ENCODE measurements around the gene GRIK2. TPM values are rescaled to one million over a fixed set of nuclear protein-coding genes. Genes with fewer than 3 reads are reported as not detected.

GRIK2 gene
- total and polyA plus RNA-seq, 12 donors, result 0.09 to 10.6 (median 1.9) TPM

GRCh38 chr6:101918471-101918870 lies 525.0 kb downstream of the GRIK2 start:
- Histone ChIP-seq H3K36me3 (replicated peaks in 1 of 2) (no peaks in the 10 kb centered on the region), H3K9me3 (replicated peaks in 1 of 3) (peaks cover 0 to 7% (median 0%) of the 10 kb centered on the region in 3 donors), H3K27ac (no peak overlapping the region), H3K4me1 (replicated peaks in 1 of 2) (no peaks in the 10 kb centered on the region), H3K27me3 (no peaks in the 10 kb centered on the region), H3K4me3 (no peak overlapping the region)
- WGBS, 4 donors, result 61 to 78% (median 63%) methylated on average over 2 of the region's 2 CpGs
- DNase-seq, result no peak
- intact Hi-C loops (cut with DNase I), result no loop called here
- TF ChIP-seq CTCF (IDR thresholded peaks at IDR 0.05) (no peak), POLR2A (IDR thresholded peaks at IDR 0.05) (no peak)

- Histone ChIP-seq H3K27me3 (no peaks in the 10 kb centered on the region), H3K9me3 (replicated peaks in 1 of 3) (peaks cover 0 to 7% (median 0%) of the 10 kb centered on the region in 3 donors), H3K4me1 (replicated peaks in 1 of 2) (no peaks in the 10 kb centered on the region), H3K27ac (no peak overlapping the region), H3K4me3 (no peak overlapping the region), H3K36me3 (replicated peaks in 1 of 2) (no peaks in the 10 kb centered on the region)
- DNase-seq, result no peak
- WGBS, 4 donors, result 50 to 66% (median 61%) methylated on average over 1 of the region's 1 CpG
- TF ChIP-seq CTCF (IDR thresholded peaks at IDR 0.05) (no peak), POLR2A (IDR thresholded peaks at IDR 0.05) (no peak)
- intact Hi-C loops (cut with DNase I), result no loop called here
Observed at GRCh38 chr6:101921829-101922450, 528.4 kb downstream of the GRIK2 start.

DNA sequence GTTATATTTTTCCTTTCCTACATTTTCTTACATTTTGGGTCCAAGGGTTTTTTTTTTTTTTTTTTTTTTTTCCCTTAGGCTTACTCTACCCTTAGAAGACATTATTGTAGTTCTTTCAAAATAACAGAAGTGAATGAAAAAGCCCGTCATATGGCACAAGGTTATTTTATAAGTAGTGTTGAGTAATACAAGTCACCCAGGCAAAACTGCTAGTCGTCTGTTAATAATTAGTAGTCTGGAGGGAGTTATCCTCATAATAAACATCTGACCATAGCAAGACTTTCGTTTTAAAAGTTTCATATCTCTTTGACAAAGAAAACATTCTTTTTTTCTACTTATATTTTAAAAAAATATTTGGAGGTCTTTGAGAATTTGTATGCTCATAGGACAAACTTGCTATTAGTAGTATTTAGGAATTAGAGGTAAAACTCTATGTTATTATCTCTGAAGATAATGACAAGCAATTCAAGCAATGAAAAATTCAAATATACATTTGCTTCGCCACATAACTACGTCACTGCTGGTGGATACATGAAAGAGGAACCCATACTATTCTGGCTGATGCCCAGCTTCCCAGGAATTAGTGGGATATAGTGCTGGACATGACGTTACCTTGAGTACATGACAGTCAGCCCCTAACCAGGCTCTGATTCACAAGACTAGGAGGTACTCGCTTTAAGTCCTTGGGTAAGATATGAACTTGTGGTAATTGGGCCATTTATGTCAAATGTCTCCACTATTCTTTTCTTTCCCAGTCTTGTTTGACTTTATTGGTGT lies 532.8 kb downstream of the GRIK2 start:
- H3K36me3 ChIP-seq (replicated peaks in 1 of 2), result no peaks in the 10 kb centered on the region
- no peak overlapping the region for H3K4me3 ChIP-seq
- no peak overlapping the region for H3K27ac ChIP-seq
- no peaks in the 10 kb centered on the region for H3K9me3 ChIP-seq (replicated peaks in 1 of 3)
- no peak for TF ChIP-seq CTCF (IDR thresholded peaks at IDR 0.05)
- TF ChIP-seq POLR2A (IDR thresholded peaks at IDR 0.05), result no peak
- 70 to 75% (median 72%) methylated on average over 7 of the region's 7 CpGs for WGBS, 4 donors
- H3K27me3 ChIP-seq, result no peaks in the 10 kb centered on the region
- H3K4me1 ChIP-seq (replicated peaks in 1 of 2), result no peaks in the 10 kb centered on the region
- no peak for DNase-seq
- intact Hi-C loops (cut with DNase I), result no loop called here

DNA sequence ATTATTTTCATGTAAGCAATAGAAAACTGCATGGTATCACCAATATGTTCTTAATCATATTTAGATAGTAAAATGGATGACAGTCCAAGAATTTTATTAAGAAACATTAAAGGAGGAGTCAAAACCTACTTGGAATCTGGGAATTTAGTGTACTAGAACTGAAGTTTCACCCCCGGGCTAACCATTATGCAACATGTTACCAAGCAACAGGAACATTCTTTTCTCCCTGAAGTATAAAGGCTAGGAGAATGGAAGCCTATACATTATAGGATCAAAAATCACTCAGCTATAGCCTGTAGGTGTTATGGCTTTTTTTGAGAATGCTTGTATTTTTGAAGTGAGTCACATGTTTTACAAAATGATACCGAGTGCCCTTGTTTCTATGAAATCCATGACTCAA lies 538.3 kb downstream of the GRIK2 start:
- Histone ChIP-seq H3K9me3 (replicated peaks in 1 of 3) (no peaks in the 10 kb centered on the region), H3K36me3 (replicated peaks in 1 of 2) (no peaks in the 10 kb centered on the region), H3K27me3 (no peaks in the 10 kb centered on the region), H3K4me1 (replicated peaks in 1 of 2) (no peaks in the 10 kb centered on the region), H3K27ac (no peak overlapping the region), H3K4me3 (no peak overlapping the region)
- no peak for DNase-seq
- TF ChIP-seq CTCF (IDR thresholded peaks at IDR 0.05) (no peak), POLR2A (IDR thresholded peaks at IDR 0.05) (no peak)
- intact Hi-C loops (cut with DNase I), result no loop called here
- WGBS, 4 donors, result 68 to 84% (median 79%) methylated on average over 2 of the region's 2 CpGs

All from adrenal gland (tissue), 12 donors.